Measurements from ENCODE around the gene RHCE.
"Not testable (repeated sequence)": the region's sequence is repeated elsewhere in the genome, so short reads cannot be mapped to it uniquely, and the experiment has no call there.

RHCE gene

GRCh38 chr1:25432749-25433388 lies 12.2 kb upstream of the RHCE start:
- no peak for DNase-seq

GRCh38 chr1:25431955-25432719 lies 11.5 kb upstream of the RHCE start:
- DNase-seq = peak in 1 of 6 experiments; percentile 26

- DNase-seq = peak; percentile 25 to 92 (median 82)
These were observed 10.6 kb upstream of the RHCE start for GRCh38 chr1:25430967-25431881.

GRCh38 chr1:25430073-25430966 lies 9.7 kb upstream of the RHCE start, which contains the start of gene MACO1:
TSS of gene MACO1 (plus strand) at chr1:25430897. CDS start at chr1:25431099, 202 bp downstream.
- peak; percentile 94 to 97 (median 96) for DNase-seq

- no peak for DNase-seq
These were observed 8.0 kb upstream of the RHCE start for GRCh38 chr1:25428475-25429166.

GRCh38 chr1:25427696-25428095 lies 7.1 kb upstream of the RHCE start:
- DNase-seq = no peak

- DNase-seq = no peak
These were observed 4.8 kb upstream of the RHCE start for GRCh38 chr1:25425098-25426085.

GRCh38 chr1:25423206-25423605 lies 2.6 kb upstream of the RHCE start:
- DNase-seq = not testable (repeated sequence)

- not testable (repeated sequence) for DNase-seq
These were observed 1.3 kb downstream of the RHCE start for GRCh38 chr1:25419339-25419738.

GRCh38 chr1:25417280-25417679 lies 3.3 kb downstream of the RHCE start:
- not testable (repeated sequence) for DNase-seq

- not testable (repeated sequence) for DNase-seq
These were observed 6.0 kb downstream of the RHCE start for GRCh38 chr1:25414578-25414977.

GRCh38 chr1:25414157-25414556 lies 6.5 kb downstream of the RHCE start:
- not testable (repeated sequence) for DNase-seq

GRCh38 chr1:25412872-25413623 lies 7.6 kb downstream of the RHCE start:
- DNase-seq = not testable (repeated sequence)

GRCh38 chr1:25409641-25410427 lies 10.8 kb downstream of the RHCE start:
- not testable (repeated sequence) for DNase-seq

GRCh38 chr1:25405731-25406305 lies 14.8 kb downstream of the RHCE start:
- not testable (repeated sequence) for DNase-seq

- peak in 2 of 6 experiments; percentile 5 to 30 for DNase-seq
These were observed 17.4 kb downstream of the RHCE start for GRCh38 chr1:25402947-25403803.

- not testable (repeated sequence) for DNase-seq
These were observed 22.5 kb downstream of the RHCE start for GRCh38 chr1:25398079-25398478.
